ENCODE measurements around the gene DNAH1. TPM values are rescaled to one million over a fixed set of nuclear protein-coding genes. Genes with fewer than 3 reads are reported as not detected.

The DNAH1 gene
- total and polyA plus RNA-seq, 2 donors, result 3.3 to 9.0 TPM

DNA sequence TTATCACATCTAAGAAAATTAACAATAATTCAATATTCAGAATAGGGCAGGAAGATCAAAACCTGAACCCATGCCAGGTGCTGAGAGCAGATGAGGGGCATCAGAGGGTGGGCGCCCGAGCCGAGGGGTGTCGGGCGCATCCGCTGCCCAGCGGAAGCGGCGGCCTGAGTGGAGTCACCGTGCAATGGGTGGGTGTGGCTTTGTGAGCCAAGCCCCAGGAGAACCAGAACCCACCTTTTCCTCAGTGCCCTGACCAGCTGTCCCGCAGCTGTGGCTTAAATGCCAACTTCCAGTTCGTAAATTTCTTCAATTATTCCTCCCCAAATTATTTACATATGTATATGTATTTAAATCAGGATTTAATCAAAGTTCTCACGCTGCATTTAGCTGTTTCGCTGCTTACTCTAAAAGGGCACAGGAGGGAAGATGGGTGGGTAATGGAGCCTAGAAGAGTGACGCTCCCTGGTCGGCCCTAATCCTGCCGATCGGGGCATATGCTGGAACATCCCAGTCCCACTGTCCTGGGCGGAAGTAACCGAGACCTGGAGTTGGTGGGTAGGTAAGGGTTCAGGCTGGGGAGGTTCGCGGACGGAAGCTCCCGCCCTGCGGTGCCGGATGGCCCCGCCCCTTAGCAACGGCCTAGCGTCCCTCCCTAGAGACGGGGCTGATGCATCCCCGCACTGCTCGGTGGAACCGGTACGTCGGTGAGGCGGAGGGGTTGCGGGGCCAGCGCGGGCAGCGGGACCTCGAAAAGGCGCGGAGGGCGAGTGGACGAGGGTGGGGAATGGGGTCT, 1.3 kb downstream of the DNAH1 start:
- Histone ChIP-seq H3K36me3 (ENCODE audit: control insufficient read depth in 2 of 2, insufficient read depth in 2 of 2, low read length in 1 of 2) (no peaks in the 10 kb centered on the region), H3K9me3 (ENCODE audit: control insufficient read depth in 2 of 2, insufficient read depth in 1 of 2, low read length in 1 of 2) (peaks cover 0 to 4% of the 10 kb centered on the region in 2 donors), H3K27ac (ENCODE audit: low read depth in 1 of 2, low read length in 1 of 2) (no peak overlapping the region), H3K27me3 (ENCODE audit: control insufficient read depth in 2 of 2, insufficient read depth in 1 of 2, low read length in 1 of 2) (peaks cover 0 to 2% of the 10 kb centered on the region in 2 donors), H3K4me1 (ENCODE audit: control insufficient read depth in 2 of 2, insufficient read depth in 2 of 2, low read length in 2 of 2) (peaks cover 2 to 26% of the 10 kb centered on the region in 2 donors), H3K4me3 (ENCODE audit: low read length in 2 of 2) (peak overlapping the region; percentile 17 to 37)
- DNase-seq (ENCODE audit: low read depth in 6 of 9, low spot score in 9 of 9), result peak in 8 of 9 donors; percentile 56 to 83 (median 68)
- WGBS, result 30% methylated on average over 45 of the region's 45 CpGs

DNA sequence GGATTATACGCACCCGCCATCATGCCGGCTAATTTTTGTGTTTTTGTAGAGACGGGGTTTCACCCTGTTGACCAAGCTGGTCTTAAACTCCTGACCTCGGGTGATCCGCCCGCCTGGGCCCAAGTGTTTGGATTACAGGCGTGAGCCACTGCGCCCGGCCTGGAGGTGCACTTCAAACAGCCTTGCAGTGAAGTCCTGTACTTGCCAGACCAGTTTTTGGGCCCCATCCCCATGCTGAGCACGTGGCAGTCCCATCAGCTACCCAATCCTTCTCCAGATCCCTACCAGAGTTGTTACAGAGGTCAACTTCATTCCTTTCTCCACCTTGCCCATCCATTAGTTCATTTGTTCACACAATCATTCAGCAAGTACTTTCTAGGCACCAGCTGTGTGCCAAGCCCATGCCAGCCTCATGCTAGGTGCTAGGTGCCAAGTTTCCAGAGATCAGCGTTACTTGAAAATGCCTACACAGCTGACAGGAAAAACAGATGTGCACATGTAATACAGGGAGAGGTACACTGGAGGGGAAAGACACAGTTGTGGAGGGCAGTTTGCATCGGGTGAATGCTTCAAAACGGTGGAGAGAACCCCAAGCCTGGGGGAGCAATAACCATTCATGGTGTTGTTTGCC, 2.2 kb downstream of the DNAH1 start:
- DNase-seq (ENCODE audit: low read depth in 6 of 9, low spot score in 9 of 9), result no peak
- Histone ChIP-seq H3K36me3 (ENCODE audit: control insufficient read depth in 2 of 2, insufficient read depth in 2 of 2, low read length in 1 of 2) (no peaks in the 10 kb centered on the region), H3K4me1 (ENCODE audit: control insufficient read depth in 2 of 2, insufficient read depth in 2 of 2, low read length in 2 of 2) (peaks cover 2 to 26% of the 10 kb centered on the region in 2 donors), H3K27ac (ENCODE audit: low read depth in 1 of 2, low read length in 1 of 2) (no peak overlapping the region), H3K27me3 (ENCODE audit: control insufficient read depth in 2 of 2, insufficient read depth in 1 of 2, low read length in 1 of 2) (peaks cover 0 to 2% of the 10 kb centered on the region in 2 donors), H3K4me3 (ENCODE audit: low read length in 2 of 2) (no peak overlapping the region), H3K9me3 (ENCODE audit: control insufficient read depth in 2 of 2, insufficient read depth in 1 of 2, low read length in 1 of 2) (peaks cover 0 to 4% of the 10 kb centered on the region in 2 donors)
- 93% methylated on average over 14 of the region's 14 CpGs for WGBS

DNA sequence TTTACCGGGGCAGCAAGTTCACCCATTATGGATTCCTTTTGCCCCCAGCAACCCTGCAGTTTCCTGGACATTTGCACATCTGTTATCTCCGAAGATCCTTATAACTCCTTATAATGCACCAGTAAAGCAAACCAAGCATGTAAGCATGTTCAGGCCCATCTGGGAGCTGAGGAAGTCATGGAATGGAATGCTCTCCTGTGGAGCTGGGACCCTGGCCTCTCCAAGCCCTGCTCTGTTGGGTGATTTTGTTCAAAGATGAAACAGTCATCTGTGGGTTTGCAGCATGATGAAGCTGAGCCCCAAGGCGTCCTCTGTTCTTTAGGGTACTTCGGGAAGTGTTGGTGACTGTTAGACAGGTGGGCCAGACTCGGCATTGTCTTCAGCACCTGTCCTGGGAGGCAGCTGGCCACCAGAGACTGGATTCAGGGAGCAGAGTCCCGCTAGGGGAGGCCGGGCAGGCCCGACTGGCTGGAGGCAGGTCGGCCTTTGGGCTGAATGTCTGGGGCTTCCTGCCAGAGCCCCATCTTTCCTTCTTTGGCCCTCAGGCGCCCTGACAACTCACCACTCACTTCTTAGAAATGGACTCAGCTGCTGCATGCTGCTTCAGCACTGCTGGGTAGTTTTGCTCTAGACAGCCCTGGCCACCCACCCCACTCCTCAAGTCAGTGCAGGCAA, 3.9 kb downstream of the DNAH1 start:
- WGBS, result 95% methylated on average over 10 of the region's 10 CpGs
- no peak for DNase-seq (ENCODE audit: low read depth in 6 of 9, low spot score in 9 of 9)
- H3K9me3 ChIP-seq (ENCODE audit: control insufficient read depth in 2 of 2, insufficient read depth in 1 of 2, low read length in 1 of 2), result peaks cover 0 to 4% of the 10 kb centered on the region in 2 donors
- H3K27me3 ChIP-seq (ENCODE audit: control insufficient read depth in 2 of 2, insufficient read depth in 1 of 2, low read length in 1 of 2), result peaks cover 0 to 2% of the 10 kb centered on the region in 2 donors
- peaks cover 2 to 20% of the 10 kb centered on the region in 2 donors for H3K4me1 ChIP-seq (ENCODE audit: control insufficient read depth in 2 of 2, insufficient read depth in 2 of 2, low read length in 2 of 2)
- H3K4me3 ChIP-seq (ENCODE audit: low read length in 2 of 2), result no peak overlapping the region
- H3K36me3 ChIP-seq (ENCODE audit: control insufficient read depth in 2 of 2, insufficient read depth in 2 of 2, low read length in 1 of 2), result no peaks in the 10 kb centered on the region
- H3K27ac ChIP-seq (ENCODE audit: low read depth in 1 of 2, low read length in 1 of 2), result no peak overlapping the region

DNA sequence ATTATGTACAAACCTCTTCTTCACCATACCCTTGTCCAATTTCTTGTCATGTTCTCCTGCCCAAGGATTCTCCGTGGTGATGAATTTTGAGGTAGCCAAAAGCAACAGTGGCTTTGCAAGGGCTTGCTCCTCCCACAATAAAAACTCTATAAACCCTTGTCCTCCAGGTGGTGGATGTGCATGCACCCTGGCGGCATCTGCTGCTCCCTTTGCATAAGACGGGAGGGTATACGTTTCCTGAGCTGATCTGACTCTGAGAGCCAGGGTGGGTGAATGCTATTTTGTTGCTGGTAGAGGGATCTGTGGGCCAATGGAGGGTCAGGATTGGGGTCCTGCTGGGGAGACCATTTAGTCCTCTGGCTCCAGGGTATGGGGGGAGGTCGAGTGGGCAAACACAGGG, 5.4 kb downstream of the DNAH1 start:
- WGBS, result 89% methylated on average over 5 of the region's 5 CpGs

DNA sequence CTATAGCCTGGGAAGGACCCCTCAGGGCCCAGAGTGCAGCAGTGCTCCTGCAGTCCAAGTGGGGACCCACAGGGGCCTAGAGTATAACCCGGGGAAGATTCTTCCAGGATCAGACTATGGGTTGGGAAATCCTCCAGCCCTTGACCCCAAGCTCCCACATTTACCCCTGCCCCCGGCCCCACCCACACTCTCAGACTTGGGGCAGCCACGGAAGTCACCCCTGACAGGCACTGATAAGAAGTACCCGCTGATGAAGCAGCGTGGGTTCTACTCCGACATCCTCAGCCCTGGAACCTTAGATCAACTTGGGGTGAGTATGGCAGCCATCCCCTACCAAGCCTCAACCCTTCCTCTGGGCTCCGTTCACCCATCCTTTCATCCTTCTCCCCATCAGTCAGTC, 6.3 kb downstream of the DNAH1 start:
- Histone ChIP-seq H3K27me3 (ENCODE audit: control insufficient read depth in 2 of 2, insufficient read depth in 1 of 2, low read length in 1 of 2) (peaks cover 0 to 2% of the 10 kb centered on the region in 2 donors), H3K4me3 (ENCODE audit: low read length in 2 of 2) (no peak overlapping the region), H3K4me1 (ENCODE audit: control insufficient read depth in 2 of 2, insufficient read depth in 2 of 2, low read length in 2 of 2) (peaks cover 0 to 10% of the 10 kb centered on the region in 2 donors), H3K36me3 (ENCODE audit: control insufficient read depth in 2 of 2, insufficient read depth in 2 of 2, low read length in 1 of 2) (no peaks in the 10 kb centered on the region), H3K27ac (ENCODE audit: low read depth in 1 of 2, low read length in 1 of 2) (no peak overlapping the region), H3K9me3 (ENCODE audit: control insufficient read depth in 2 of 2, insufficient read depth in 1 of 2, low read length in 1 of 2) (peaks cover 0 to 4% of the 10 kb centered on the region in 2 donors)
- no peak for DNase-seq (ENCODE audit: low read depth in 6 of 9, low spot score in 9 of 9)
- 97% methylated on average over 7 of the region's 7 CpGs for WGBS

More for the DNA sequence above, 5.4 kb downstream of the DNAH1 start:
- H3K9me3 ChIP-seq (ENCODE audit: control insufficient read depth in 2 of 2, insufficient read depth in 1 of 2, low read length in 1 of 2), result peaks cover 0 to 4% of the 10 kb centered on the region in 2 donors
- no peak overlapping the region for H3K4me3 ChIP-seq (ENCODE audit: low read length in 2 of 2)
- H3K4me1 ChIP-seq (ENCODE audit: control insufficient read depth in 2 of 2, insufficient read depth in 2 of 2, low read length in 2 of 2), result peaks cover 2 to 15% of the 10 kb centered on the region in 2 donors
- DNase-seq (ENCODE audit: low read depth in 6 of 9, low spot score in 9 of 9), result no peak
- H3K27ac ChIP-seq (ENCODE audit: low read depth in 1 of 2, low read length in 1 of 2), result no peak overlapping the region
- peaks cover 0 to 2% of the 10 kb centered on the region in 2 donors for H3K27me3 ChIP-seq (ENCODE audit: control insufficient read depth in 2 of 2, insufficient read depth in 1 of 2, low read length in 1 of 2)
- H3K36me3 ChIP-seq (ENCODE audit: control insufficient read depth in 2 of 2, insufficient read depth in 2 of 2, low read length in 1 of 2), result no peaks in the 10 kb centered on the region

DNA sequence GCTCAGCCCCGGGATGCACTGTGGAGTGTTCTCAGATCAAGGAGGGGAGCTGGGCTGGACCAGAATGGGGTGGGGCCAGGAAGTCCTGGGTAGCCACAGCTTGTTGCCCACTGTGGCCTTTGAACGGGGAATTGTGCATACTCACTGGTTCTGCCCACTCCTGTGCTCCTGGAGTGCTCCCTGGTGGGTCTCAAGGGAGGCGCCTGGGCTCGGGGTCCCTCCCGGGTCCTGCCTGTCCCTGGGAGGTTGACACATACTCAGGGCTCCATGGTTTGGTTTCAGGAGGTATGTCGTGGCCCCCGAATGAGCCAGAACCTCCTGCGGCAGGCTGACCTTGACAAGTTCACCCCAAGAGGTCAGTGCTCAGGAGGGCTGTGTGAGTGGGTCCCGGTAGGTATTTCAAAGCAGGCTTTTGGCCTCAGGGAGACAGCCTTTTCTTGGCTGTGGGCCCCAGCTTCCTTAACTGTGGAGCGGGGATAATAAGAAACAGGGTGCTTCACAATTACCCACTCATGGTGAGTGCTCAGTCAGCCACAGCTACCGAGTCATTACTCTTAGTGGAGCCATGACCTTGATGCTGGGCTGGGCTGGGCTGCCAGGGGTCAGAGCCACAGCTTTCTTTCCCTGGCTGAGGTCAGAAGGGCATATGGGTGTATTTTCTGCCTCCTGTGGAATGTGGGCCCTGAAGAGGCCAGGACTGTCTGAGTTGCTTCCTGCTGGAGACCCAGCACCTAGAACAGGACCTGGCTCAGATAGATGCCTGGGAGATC, 7.6 kb downstream of the DNAH1 start:
- Histone ChIP-seq H3K9me3 (ENCODE audit: control insufficient read depth in 2 of 2, insufficient read depth in 1 of 2, low read length in 1 of 2) (no peaks in the 10 kb centered on the region), H3K27me3 (ENCODE audit: control insufficient read depth in 2 of 2, insufficient read depth in 1 of 2, low read length in 1 of 2) (no peaks in the 10 kb centered on the region), H3K36me3 (ENCODE audit: control insufficient read depth in 2 of 2, insufficient read depth in 2 of 2, low read length in 1 of 2) (peaks cover 0 to 6% of the 10 kb centered on the region in 2 donors), H3K27ac (ENCODE audit: low read depth in 1 of 2, low read length in 1 of 2) (no peak overlapping the region), H3K4me1 (ENCODE audit: control insufficient read depth in 2 of 2, insufficient read depth in 2 of 2, low read length in 2 of 2) (no peaks in the 10 kb centered on the region), H3K4me3 (ENCODE audit: low read length in 2 of 2) (no peak overlapping the region)
- WGBS, result 94% methylated on average over 11 of the region's 11 CpGs
- DNase-seq (ENCODE audit: low read depth in 6 of 9, low spot score in 9 of 9), result no peak

DNA sequence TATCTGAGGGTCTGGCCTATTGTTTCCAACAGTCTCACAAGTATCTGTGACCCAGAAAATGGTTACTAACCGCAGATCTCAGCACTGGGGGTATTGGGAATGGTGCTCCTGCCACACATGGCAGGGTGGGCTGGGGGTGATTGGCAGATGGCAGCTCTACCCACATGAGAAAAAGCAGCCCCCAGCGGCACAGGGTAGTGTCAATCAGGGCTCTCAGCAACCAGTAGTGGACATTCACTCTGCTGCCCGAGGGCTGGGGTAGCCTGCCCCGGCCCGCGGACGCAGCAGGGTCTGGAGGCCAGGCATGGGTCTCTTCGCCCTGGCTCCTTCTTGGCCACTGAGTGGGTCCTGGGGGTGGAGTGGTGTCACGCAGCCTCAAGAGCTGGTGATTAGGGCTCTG, 8.6 kb downstream of the DNAH1 start:
- DNase-seq (ENCODE audit: low read depth in 6 of 9, low spot score in 9 of 9), result no peak
- 98% methylated on average over 9 of the region's 9 CpGs for WGBS
- H3K27ac ChIP-seq (ENCODE audit: low read depth in 1 of 2, low read length in 1 of 2), result no peak overlapping the region

DNA sequence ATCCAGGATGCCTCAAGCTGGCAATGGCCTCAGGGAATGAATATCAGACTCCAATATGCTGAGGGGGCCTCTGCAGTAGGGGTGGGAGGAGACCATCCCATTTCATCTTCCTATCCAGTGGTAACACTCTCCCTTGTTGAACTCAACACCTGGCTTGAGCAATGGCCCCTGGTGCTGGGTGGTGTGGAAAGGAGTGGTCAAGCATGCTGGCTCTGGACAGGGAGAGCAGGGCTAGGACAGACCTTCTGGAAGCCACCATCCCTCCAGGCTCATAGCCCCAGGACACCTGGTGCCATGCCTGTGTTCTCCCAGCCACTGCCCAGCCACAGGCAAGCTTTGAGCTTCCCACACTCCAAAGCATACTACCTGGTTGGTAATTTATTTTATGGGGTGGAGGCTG, 9.6 kb downstream of the DNAH1 start:
- DNase-seq (ENCODE audit: low read depth in 6 of 9, low spot score in 9 of 9), result no peak
- Histone ChIP-seq H3K4me1 (ENCODE audit: control insufficient read depth in 2 of 2, insufficient read depth in 2 of 2, low read length in 2 of 2) (no peaks in the 10 kb centered on the region), H3K36me3 (ENCODE audit: control insufficient read depth in 2 of 2, insufficient read depth in 2 of 2, low read length in 1 of 2) (peaks cover 0 to 6% of the 10 kb centered on the region in 2 donors), H3K4me3 (ENCODE audit: low read length in 2 of 2) (no peak overlapping the region), H3K27me3 (ENCODE audit: control insufficient read depth in 2 of 2, insufficient read depth in 1 of 2, low read length in 1 of 2) (no peaks in the 10 kb centered on the region), H3K27ac (ENCODE audit: low read depth in 1 of 2, low read length in 1 of 2) (no peak overlapping the region), H3K9me3 (ENCODE audit: control insufficient read depth in 2 of 2, insufficient read depth in 1 of 2, low read length in 1 of 2) (no peaks in the 10 kb centered on the region)

More for the DNA sequence above, 8.6 kb downstream of the DNAH1 start:
- peaks cover 0 to 6% of the 10 kb centered on the region in 2 donors for H3K36me3 ChIP-seq (ENCODE audit: control insufficient read depth in 2 of 2, insufficient read depth in 2 of 2, low read length in 1 of 2)
- no peak overlapping the region for H3K4me3 ChIP-seq (ENCODE audit: low read length in 2 of 2)
- no peaks in the 10 kb centered on the region for H3K9me3 ChIP-seq (ENCODE audit: control insufficient read depth in 2 of 2, insufficient read depth in 1 of 2, low read length in 1 of 2)
- no peaks in the 10 kb centered on the region for H3K27me3 ChIP-seq (ENCODE audit: control insufficient read depth in 2 of 2, insufficient read depth in 1 of 2, low read length in 1 of 2)
- H3K4me1 ChIP-seq (ENCODE audit: control insufficient read depth in 2 of 2, insufficient read depth in 2 of 2, low read length in 2 of 2), result no peaks in the 10 kb centered on the region

All from thymus (tissue), 11 donors.